Suprapubic skin (tissue), 4 donors: ENCODE measurements around the gene MACC1.

Experiments
- EP300 ChIP-seq: sonication (generic); formaldehyde crosslinking; IDR thresholded peaks from one replicate; pipeline ENCODE4 v1.6.1; 2017; ENCODE audit warnings: antibody characterized with exemption
- POLR2AphosphoS5 ChIP-seq, 3 donors: sonication (generic); formaldehyde crosslinking; IDR thresholded peaks; one replicate each; pipeline ENCODE4 v1.6.1; 2017; ENCODE audit warnings: antibody characterized with exemption in 3 of 3
- TF ChIP-seq, protein P1 (sequence below), 2 donors: fragments of 200-600 bp in 1 of 2; fragments of 450-650 bp in 1 of 2; sonication (generic) in 1 of 2; IDR thresholded peaks; one replicate each; pipeline ENCODE4 v1.5.1; 2016 to 2019; ENCODE audit warnings: antibody characterized with exemption in 2 of 2, mild to moderate bottlenecking in 1 of 2, moderate library complexity in 1 of 2

DNA sequence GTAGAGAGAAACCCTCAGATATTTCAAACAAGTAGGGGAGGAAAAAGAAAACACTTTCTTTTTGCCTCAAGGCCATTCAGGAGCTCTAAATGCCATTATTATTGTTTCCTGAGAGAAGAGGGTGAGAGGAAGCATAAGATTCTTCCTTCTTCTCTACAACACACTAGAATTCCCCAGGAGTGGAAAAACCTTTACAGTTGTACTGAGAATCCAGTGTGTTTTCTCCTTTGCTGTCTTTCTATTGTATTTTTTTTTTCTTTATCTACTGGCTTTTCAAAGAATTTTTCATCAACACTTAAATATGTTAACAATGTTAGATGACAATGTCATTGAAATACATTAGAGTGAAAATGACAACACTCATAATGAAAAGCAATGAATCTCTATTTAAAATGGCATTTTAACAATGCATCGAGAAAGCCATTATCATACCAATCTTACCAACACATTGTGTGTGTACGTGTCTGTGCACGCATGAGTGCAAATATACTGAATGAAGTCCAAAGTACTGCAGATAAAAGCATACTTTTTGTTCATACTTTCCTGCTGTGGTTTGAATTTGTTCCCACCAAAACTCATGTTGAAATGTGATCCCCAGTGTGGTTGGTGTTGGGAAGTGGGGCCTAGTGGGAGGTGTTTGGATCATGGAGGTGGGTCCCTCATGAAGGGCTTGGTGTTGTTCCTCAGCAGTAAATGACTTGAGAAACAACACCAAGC, 24.2 kb upstream of the MACC1 start:
- TF ChIP-seq, protein P1, sequence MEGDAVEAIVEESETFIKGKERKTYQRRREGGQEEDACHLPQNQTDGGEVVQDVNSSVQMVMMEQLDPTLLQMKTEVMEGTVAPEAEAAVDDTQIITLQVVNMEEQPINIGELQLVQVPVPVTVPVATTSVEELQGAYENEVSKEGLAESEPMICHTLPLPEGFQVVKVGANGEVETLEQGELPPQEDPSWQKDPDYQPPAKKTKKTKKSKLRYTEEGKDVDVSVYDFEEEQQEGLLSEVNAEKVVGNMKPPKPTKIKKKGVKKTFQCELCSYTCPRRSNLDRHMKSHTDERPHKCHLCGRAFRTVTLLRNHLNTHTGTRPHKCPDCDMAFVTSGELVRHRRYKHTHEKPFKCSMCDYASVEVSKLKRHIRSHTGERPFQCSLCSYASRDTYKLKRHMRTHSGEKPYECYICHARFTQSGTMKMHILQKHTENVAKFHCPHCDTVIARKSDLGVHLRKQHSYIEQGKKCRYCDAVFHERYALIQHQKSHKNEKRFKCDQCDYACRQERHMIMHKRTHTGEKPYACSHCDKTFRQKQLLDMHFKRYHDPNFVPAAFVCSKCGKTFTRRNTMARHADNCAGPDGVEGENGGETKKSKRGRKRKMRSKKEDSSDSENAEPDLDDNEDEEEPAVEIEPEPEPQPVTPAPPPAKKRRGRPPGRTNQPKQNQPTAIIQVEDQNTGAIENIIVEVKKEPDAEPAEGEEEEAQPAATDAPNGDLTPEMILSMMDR (IDR thresholded peaks at IDR 0.05): no peak
- TF ChIP-seq POLR2AphosphoS5 (IDR thresholded peaks at IDR 0.05) (no peak), EP300 (no peak)
